ENCODE measurements around the gene TBX19.

The TBX19 gene

GRCh38 chr1:168360151-168361021 lies 79.7 kb downstream of the TBX19 start:
- DNase-seq (ENCODE audit: low spot score): no peak

DNA sequence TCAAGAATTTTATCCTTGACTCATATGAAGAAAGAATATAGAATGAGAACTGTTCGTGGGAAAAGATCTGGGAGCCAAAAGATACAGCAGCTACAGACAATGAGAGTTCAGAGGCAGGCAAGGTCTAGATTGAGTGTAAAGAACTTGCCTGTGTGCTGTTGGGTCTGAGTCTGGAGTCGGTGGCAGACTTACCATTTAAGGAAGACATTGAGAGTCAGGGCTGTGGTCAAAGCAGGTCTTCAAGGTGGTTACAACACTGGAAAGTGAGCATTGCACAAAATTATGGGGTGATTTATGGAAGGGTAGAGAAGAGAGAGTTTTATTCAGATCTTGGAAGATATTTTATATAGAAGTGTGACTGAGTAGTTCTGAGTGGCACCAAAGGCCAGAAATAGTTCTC lies 80.6 kb downstream of the TBX19 start:
- no peak for DNase-seq (ENCODE audit: low spot score)

- no peak for DNase-seq (ENCODE audit: low spot score)
These were observed 82.3 kb downstream of the TBX19 start for GRCh38 chr1:168362991-168363390.

Measured in LoVo (cell line).